Activated gamma-delta T cell (primary cell): ENCODE measurements around the gene ZNF592.
"Not testable (repeated sequence)": the region's sequence is repeated elsewhere in the genome, so short reads cannot be mapped to it uniquely, and the experiment has no call there.

ENCODE experiments used
- DNase-seq: peaks from one replicate; lab custom pipeline; 2025; lab: John Stamatoyannopoulos, UW

The ZNF592 gene

DNA sequence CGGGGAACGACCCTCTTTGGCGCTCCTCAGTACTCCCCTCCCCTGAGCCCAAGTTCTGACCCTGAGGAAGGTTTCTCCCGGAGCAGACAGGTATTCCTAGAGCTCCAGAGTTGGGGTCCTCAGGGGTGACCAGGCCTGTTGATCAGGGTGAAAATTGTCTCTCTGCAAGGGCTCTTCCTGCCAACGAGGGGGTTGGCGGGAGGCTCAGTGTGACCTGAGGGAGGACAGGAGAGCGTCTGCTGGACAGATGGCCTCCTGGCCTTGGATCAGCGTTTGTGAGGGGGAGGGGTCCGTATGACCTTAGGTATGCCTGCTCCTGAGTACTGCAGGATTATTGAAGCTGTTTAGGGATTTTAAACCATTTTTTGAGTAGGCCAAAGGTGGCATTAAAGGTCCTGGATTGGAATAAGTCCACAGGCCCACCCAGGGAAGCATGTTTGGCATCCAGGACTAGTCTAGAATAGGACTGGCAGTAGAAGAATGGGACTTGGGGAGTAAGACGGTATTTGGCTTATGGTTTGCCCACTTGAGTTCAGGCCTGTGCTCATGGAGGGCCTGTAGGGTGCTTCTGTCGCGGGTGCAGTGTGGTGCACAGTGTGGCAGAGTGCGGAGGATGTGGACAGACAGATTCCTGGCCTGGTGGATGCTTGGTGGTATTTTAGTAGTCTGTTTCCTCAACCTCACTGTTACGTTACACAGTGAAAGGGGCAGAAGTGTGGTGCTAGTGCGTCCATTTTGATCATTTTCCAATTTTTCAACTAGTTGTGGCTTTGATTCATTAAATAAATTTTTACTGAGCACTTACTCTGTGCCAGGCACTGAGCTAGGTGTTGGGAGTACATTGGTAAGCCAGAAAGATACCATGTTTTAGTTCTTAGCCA is 959 bp downstream of the ZNF592 start:
- peak; percentile 10 for DNase-seq

DNA sequence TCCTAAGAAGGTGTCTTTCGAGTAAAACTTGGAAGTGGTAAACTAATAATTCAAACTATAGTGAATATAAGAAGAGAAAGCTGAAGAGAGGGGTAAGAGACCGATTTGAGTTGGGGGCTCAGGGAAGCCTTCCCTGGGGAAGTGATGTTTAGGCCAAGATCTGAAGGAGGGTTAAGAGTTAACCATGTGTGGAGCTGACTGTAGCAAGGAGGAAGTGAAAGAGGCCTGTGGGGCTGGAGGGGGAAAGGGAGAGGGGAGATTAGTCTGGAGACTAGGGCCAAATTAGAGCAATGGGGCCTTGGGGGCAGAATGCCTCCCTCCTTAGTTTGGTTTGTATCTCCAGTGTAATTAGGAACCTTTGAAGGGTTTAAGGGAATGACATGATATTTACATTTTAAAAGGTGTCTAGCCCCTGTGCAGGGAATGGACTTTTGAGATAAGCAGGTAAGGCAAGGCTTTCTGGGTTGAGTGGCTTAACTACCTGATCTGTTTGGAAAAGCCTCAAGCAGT is 2.2 kb downstream of the ZNF592 start:
- DNase-seq, result no peak

DNA sequence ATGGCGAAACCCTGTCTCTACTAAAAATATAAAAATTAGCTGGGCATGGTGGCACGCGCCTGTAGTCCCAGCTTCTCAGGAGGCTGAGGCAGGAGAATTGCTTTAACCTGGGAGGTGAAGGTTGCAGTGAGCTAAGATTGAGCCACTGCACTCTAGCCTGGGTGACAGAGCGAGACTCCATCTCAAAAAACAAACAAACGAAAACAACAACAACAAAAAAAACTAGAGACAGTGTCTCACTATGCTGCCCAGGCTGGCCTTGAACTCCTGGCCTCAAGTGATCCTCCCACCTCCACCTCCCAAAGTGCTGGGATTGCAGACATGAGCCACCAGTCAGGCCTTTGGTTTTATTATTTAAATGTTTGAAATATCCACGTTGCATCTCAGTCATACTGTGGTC is 3.3 kb downstream of the ZNF592 start:
- DNase-seq, result not testable (repeated sequence)

DNA sequence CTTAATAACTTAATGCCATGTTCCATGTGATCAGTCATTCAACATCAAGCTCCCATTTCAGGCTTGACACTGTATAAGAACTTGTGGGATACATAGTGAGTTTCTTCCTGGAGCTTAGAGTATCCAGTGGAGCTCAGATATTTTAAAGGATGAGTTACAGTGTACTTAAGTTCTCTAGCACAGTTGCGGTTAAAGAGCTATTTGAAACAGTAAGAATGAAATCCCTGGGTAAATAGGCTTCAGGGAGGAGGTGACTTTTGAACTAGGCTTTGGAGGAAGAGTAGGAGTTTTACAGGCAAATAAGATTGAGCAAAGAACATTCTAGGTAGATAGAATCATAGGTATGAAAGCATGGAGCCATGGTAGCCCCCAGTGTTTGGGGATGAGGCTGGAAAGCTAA is 3.8 kb downstream of the ZNF592 start:
- no peak for DNase-seq

DNA sequence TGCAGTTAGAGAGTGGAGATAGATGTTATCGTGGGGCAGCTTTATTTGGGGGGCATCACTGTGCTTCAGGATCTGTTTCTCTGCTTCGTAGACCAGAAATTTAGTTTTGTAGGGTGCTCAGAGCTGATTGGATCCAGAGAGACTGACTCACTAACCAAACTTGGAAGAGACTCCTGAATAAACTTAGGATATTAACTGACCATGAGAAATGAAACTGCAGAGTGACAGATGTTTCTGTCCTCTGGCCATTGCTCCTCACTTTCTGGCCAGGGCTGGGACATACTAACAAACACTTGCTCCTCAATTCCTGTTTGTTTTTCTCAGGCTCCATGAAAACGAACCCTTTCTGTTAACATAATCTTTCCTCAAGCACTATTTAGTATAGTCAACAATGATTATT is 4.3 kb downstream of the ZNF592 start:
- no peak for DNase-seq

DNA sequence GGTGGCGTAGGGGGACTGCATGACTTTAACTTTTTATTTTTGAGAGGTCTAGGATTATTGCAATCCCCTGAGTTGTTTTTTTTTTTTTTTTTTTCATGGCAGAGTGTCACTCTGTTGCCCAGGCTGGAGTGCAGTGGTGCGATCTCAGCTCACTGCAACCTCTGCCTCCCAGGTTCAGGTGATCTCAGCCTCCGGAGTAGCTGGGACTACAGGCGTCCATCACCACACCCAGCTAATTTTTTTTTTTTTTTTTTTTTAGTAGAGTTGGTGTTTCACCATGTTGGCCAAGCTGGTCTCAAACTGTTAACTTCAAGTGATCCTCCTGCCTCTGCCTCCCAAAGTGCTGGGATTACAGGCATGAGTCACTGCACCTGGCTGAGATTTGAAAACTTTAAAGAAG is 6.5 kb downstream of the ZNF592 start:
- DNase-seq, result not testable (repeated sequence)

DNA sequence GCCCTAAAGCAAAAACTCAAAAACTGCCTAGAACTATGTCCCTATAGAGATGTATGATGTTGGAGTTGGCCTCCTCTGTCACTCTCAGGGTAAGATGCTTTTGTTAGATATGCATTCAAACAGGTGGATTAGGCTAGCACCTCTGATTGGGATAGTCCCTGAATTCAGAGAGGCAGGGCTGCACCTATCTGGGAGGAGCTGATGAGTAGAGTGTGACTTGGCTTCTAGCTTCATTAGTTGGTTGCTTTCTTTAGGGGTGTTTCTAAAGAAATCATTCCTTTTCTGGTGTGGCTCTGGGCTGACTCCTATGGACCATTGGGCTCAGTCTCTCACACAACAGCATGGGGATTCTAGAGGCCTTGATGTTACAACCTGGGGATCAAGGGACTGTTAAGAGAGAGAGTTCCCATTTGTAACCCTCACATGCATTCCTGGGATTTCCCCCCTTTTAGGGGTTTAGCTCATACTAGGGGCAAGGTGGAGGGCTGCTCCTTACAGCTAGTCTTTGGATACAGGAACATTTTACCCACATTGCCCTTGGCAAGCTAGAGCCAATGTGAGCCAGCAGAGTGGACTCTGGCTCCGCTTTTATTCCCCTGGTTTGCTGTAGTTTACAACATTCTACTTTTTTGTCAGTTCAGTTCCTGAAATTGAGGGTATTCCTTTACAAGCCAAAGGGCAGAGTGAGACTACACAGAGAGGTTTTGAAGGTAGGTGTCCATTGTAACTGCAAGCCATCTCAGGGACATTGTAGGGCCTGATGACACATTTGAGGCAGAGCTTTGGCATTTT is 7.5 kb downstream of the ZNF592 start:
- no peak for DNase-seq

DNA sequence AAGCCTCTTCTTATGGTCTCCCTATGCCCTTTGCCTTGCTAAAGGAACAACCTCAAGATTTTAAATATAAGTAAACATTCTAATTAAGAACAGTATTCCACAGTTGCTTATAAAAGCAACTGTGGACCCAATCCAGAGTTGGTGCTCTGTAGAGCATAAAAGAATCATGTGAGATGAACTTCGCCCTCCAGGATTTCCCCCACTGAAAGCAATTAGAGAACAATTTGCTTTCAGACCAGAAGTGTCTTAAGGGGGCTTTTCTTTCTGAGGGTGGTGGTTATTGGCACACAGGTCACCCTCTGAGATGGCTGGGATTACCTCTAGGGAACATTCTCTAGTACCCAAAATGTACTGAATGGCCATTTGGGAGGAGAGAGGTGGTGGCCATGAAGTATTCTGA is 10.6 kb downstream of the ZNF592 start:
- no peak for DNase-seq

DNA sequence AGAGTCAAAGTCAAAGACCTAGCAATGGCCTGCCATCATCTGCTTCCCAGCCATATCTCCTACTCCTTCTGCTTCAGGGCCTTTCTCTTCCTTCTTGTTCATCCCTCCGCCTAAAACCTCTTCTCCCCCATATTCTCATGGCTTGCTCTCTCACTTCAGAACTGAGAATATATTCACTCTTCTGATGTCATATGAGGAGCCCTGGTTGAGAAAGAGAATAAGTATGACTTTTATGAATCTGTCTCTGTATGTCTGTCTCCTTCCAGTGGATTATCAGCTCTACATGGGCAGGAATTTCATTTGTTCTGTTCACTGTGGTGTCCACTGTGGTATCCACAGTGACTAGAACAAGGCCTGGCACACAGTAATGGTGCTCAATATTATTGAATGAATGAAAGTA is 11.8 kb downstream of the ZNF592 start:
- no peak for DNase-seq

DNA sequence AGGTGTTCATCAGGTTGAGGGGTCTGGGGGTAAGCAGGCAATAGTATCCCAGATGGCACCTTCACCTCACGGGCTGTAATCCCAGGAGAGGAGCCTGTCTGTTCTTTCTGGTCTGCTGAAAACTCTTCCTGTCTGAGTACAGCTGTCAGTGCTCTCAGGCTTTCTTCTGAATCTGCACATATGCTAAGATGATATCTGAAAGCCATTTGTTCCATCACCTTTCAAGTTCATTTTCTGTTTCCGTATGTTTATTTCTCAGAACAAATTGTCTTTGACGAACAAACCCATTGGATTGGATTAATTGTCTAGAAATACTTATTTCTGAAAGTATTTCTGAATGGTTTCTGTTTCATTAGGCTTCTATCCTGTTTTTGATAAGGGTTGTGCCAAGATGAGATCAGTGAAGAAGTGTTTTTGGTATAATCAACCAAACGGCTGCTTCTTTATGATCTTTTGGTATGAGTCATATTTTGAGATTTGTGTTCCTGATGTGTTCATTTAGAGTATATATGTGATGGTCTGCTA is 13.3 kb downstream of the ZNF592 start:
- no peak for DNase-seq

DNA sequence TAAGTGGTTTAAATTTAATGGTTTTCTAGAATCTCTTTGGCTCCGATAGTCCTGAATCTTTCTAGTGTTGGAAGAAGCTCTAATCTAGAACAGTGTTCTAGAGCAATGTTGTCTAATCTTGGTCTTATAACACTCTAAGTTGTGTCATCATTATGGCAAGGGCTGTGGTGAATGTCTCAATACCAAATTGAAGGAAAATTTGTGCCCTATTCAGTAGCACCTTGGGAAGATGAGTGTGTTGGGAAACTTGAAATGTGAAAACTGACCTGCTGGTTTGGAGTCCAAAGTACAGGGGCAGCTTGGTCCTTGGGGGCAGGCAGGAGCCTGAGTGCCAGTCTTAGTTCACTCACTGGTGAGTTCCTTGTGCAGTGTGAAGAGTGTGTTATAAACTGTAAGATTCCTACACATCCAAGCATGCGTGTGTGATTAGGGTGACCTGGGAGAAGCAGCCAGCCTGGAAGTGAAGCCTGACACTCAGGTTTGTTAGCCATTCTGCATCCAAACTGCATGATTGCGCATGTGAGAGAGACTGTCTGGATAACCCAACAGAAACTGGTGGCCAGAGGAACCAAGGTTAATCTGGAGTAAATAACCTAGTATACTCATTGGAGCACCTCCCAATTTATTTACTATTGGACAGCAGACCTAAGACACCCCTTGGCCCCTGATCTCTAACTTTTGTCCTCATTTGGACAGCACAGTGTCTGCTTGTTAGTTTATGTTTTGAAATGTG is 14.6 kb downstream of the ZNF592 start:
- no peak for DNase-seq

DNA sequence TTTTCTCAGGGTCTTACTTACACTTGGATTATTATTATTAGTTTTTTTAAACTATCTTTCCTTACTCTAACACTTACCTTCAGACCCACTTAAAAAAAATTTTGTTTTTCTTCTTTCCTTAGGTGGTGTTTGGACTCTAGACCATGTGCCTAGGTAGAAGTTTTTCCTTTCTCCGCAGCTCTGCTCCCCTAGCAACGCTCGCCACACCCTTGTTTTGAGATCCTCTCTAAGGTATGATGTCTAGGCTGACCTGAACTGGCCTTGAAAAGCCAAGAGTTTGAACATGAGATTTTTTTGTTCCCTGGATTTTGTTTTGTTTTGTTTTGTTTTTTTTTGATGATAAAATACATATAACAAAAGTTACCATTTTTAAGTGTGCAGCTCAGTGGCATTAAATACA is 16.2 kb downstream of the ZNF592 start:
- no peak for DNase-seq

DNA sequence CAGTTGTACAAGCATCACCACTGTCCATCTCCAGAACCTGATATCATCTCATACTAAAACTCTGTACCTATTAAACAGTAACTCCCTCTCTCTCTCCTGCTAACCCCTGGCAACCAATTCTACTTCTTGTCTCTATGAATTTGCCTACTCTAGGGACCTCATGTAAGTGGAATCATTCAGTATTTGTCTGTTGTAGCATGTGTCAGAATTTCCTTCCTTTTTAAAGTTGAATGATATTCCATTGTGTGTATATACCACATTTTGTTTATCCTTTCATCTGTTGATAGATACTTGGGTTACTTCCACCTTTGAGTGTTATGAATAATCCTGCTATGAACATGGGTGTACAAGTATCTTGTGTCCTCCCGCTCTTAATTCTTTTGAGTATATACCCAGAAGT is 16.6 kb downstream of the ZNF592 start:
- no peak for DNase-seq

DNA sequence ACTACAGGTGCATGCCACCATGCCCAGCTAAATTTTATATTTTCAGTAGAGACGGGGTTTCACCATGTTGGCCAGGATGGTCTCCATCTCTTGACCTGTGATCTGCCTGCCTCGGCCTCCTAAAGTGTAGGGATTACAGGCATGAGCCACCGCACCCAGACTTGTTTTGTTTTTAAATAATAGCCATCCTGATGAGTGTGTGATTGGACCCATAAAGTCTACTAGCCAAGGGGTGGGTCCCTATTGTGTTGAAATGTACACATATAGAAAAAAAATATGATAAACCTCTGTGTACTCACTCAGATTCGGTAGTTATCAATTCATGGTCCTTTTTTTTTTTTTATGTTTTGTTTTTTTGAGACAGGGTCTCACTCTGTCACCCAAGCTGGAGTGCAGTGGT is 17.3 kb downstream of the ZNF592 start:
- DNase-seq, result no peak

DNA sequence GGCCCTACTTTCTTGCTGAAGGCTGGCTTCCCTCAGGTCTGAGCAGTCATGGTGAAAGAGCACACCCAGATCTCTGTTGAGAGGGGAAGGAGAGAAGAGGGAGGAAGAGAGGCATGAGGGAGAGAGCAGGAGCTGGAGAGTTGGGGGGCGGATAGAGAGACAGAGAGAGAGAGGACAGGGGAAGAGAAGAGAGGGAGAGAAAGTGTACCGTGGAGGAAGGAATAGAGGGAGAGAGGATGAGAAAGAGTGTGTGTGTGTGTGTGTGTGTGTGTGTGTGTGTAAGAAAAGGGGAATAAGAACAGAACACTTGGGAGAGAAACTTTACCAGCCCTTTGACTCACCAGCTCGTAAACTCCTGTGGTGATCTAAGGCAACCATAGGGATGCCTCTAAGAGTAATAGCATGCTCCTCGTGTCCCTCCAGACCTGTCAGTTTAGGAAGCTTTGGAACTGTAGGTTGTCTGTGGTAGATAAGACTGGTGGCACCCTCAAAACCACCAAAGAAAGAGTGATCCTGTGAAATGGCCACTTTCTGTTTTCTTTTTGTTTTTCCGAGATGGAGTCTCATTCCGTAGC is 18.2 kb downstream of the ZNF592 start:
- no peak for DNase-seq

DNA sequence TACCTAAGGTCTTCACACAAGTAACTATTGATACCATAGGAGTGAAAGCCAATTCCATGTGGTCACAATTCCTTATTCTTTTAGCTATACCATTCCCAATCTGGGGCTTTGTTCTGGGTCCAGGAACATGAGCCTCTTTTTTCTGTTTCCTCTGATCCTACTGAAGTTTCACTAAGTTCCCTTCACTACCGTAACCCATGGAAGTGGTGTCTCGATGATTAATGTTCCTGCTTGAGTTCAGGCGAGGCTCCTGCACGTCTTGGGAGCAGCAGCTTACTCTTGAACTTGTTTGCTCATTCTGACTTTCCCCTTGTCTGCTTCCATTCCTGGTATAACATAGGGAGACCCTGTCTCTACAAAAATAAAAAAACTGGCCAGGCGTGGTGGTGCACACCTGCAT is 23.6 kb downstream of the ZNF592 start:
- no peak for DNase-seq

DNA sequence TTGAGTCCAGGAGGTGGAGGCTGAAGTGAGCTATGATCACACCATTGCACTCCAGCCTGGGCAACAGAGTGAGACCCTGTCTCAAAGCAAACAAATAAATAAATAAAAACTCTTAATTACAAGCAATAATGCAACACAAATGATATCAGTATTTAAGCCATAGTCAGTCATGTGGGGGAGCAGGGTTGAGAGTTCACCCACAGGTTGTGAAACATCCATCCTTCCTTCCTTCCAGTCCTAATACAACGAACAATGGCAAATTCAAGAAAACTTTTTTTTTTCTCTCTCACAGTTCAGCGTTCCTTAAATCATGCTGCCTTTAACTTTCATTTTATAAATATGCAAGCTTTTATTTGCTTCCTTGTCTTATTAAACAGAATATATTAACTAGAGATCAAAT is 24.1 kb downstream of the ZNF592 start:
- DNase-seq, result no peak

DNA sequence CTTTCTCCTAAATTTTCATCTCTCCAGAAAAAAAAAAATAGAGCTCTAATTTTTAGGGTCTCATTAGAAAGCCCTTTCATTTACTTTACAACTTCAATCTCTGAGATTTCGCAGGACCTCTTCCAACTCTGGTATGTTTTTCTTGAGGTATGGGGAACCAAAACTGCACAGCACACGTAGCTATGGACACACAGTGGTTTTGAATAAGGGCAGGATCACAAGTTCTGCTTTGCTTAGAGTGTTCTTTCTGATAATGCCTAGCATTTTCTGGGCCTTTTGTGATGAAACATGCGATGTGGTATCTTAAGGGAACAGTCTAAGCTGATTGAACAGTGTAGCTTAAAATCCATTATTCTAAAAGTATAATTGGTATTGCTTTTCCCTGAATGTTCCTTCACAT is 25.3 kb downstream of the ZNF592 start:
- no peak for DNase-seq

DNA sequence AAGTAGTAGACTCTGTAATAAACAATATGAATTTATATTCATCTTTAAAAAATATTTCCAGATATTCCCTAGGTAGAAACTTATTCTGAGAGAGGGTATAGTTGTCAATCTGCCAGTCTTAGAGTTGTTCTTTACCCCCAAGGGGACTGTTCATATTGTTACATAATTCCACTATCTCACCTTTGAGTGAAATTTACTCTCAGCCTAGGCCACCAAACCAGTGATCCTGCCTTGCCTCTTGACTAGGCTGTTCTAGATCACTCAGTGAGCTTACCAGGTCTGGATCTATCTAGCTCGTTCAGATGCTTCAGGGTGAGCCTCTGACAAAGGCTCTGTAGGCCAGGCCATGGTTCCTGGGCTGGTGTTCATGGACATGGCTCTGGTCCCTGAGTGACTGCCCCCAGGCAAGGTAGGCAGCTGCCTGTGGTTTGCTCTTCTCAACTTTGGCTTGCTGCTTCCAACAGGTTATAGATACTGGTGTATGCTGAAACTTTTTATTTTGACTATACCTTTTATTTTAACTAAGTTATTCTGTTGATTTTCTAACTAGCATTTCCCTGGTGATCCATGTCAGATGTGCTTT is 27.6 kb downstream of the ZNF592 start:
- no peak for DNase-seq

DNA sequence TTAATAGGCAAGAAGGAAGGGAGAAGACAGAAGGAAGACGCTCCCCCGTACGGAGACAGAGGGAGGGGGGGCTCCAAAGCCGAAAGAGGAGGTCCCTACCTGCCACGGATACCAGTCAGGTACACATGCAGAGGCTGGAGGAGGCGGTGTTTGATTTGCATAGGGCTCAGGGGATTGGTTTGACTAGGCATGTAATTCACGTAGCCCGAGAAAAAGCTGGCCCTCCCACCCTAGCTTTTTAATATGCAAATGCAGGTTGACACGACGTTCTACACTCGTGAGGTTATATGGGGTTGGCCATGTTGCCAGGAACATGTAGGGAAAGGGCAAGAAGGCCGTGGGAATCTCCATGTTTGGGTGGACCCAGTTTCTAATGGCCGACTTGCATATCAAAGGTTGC is 29.8 kb downstream of the ZNF592 start:
- DNase-seq, result no peak

DNA sequence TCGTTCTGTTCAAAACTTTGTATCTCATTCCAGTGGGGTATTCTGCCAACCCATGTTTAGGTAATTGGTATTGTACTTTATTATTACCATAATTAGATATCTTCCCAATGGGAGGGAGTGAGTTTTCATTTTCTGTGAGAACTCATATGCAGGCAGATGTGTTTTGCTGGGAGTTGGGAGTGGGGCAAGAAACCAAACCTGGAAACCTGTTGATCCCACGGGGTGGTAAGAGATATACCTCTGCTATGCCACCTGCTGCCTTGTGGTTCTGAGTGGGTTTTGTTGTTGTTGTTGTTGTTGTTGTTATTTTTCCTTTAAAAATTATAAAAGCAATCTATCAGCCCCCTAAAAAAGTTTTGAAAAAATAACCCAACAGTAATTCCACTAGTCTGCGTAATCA is 32.1 kb downstream of the ZNF592 start:
- DNase-seq, result no peak
